ENCODE results near the gene B3GNT3.

GRCh38 chr19:17811681-17812080, 16.7 kb downstream of the B3GNT3 start:
- TF ChIP-seq CTCF (IDR thresholded peaks at IDR 0.05) (no peak), POLR2AphosphoS5 (IDR thresholded peaks at IDR 0.05) (no peak)
